Activated CD4-positive, alpha-beta T cell treated with anti-CD3 and anti-CD28 coated beads, Interleukin-2, amount 10 ng/mL, durations not matched to agents 7 days and 5 days (primary cell): ENCODE data around the gene NBL1. TPM values are rescaled to one million over a fixed set of nuclear protein-coding genes. Genes with fewer than 3 reads are reported as not detected.
A peak's percentile ranks its signal among the peaks of the same experiment; 100 is the strongest.

Source experiments
- CTCF ChIA-PET: fragments of 350-600 bp; sonication (Branson Sonifier 250); formaldehyde crosslinking; loops from one replicate; lab custom pipeline; 2021; ENCODE audit warnings: antibody characterized with exemption; lab: Charles Lee
- POLR2A ChIA-PET: fragments of 350-600 bp; sonication (Branson Sonifier 250); formaldehyde crosslinking; loops from one replicate; lab custom pipeline; 2021; ENCODE audit warnings: antibody characterized with exemption; lab: Charles Lee
- DNase-seq: peaks from one replicate; pipeline ENCODE4 v3.0.0-alpha.2; 2020
- H3K27ac Mint-ChIP-seq: one replicate; pipeline ENCODE4 v1.8.0; 2021; ENCODE audit warnings: mild to moderate bottlenecking, moderate library complexity, mixed read lengths
- H3K27me3 Mint-ChIP-seq: one replicate; pipeline ENCODE4 v1.8.0; 2021; ENCODE audit warnings: mixed read lengths
- H3K36me3 Mint-ChIP-seq: one replicate; pipeline ENCODE4 v1.8.0; 2021; ENCODE audit warnings: low read depth, mixed read lengths
- H3K4me1 Mint-ChIP-seq: one replicate; pipeline ENCODE4 v1.8.0; 2021; ENCODE audit warnings: mixed read lengths
- H3K4me3 Mint-ChIP-seq: one replicate; pipeline ENCODE4 v1.8.0; 2021; ENCODE audit warnings: mild to moderate bottlenecking, moderate library complexity, mixed read lengths
- H3K9me3 Mint-ChIP-seq: one replicate; pipeline ENCODE4 v1.8.0; 2021; ENCODE audit warnings: mixed read lengths
- total RNA-seq, 2 experiments: library from RNA; stranded (reverse); gene quantifications; one replicate each; pipeline ENCODE4 v1.2.3, GENCODE V29; 2021

Gene NBL1, protein sequence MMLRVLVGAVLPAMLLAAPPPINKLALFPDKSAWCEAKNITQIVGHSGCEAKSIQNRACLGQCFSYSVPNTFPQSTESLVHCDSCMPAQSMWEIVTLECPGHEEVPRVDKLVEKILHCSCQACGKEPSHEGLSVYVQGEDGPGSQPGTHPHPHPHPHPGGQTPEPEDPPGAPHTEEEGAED
- total RNA-seq = 10 to 100 TPM; 17.5 to 22.0 TPM

DNA sequence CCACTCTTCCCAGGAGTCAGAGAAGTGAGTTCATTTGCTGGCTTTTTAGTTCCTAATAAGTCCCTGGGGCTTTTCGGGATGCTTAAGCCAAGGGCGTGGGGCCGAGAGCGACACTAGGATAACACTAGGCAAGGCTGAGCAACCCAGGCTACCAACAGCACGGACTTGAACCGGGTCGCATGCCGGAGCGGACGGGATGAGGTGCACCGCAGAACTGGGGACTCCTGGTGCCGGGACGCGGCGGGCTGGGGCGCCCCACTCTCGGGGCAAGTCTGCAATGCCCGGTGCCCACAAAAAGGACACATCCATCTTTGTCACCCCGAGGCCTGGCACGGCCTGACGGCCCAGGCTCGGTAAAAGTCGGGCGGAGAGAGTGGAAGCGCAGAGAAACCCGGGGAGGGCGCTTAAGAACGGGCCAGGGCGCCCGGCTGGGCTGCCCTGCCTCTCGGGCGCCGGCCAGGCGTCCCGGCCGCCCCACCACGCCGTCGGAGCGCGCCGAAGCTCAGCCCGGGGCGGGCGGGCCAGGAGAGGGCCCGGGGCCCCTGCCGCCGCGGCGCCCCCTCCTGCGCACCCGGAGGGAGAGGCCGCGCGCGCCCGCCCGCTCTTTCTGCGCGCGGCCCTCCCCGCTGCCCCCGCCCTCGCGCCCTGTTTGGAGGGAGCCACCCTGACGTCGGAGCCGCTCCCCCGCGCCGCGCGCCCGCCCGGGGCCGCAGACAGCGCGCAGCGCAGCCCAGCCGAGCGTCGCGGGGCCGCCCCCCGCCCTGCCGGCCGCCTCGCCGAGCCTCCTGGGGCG, at the start of gene NBL1:
Gene NBL1, plus strand, starts transcription at position 710 of the 793 bp plus-strand sequence. CDS start 10,720 bp downstream, outside the sequence.
- H3K4me3 Mint-ChIP-seq = peak within 1 kb of the TSS; percentile 88
- H3K27me3 Mint-ChIP-seq = peaks cover 26% of the 10 kb centered on the region
- ChIA-PET CTCF (interaction anchor here (0.9 to 2.3 kb wide), 4 partner anchors 16 to 299 kb away, joined by 3 to 6 read pairs (median 3); no protein-coding TSS in a partner anchor), POLR2A (no interaction called here)
- peaks cover 34% of the 10 kb centered on the region for H3K4me1 Mint-ChIP-seq
- peaks cover 2% of the 10 kb centered on the region for H3K36me3 Mint-ChIP-seq
- H3K27ac Mint-ChIP-seq = peak within 1 kb of the TSS; percentile 89
- H3K9me3 Mint-ChIP-seq = no peaks in the 10 kb centered on the region
- DNase-seq = peak; percentile 76

GRCh38 chr1:19596065-19596713, 47.9 kb upstream of the NBL1 start:
- peak overlapping the region; percentile 95 for H3K4me3 Mint-ChIP-seq
- POLR2A ChIA-PET = no interaction called here
- H3K36me3 Mint-ChIP-seq = peaks cover 20% of the 10 kb centered on the region
- H3K9me3 Mint-ChIP-seq = no peaks in the 10 kb centered on the region
- CTCF ChIA-PET = interaction anchor here (0.8 to 2.3 kb wide), 3 partner anchors 8 to 55 kb away, joined by 3 to 8 read pairs (median 6); no protein-coding TSS in a partner anchor
- no peak for DNase-seq
- peaks cover 3% of the 10 kb centered on the region for H3K27me3 Mint-ChIP-seq
- peaks cover 43% of the 10 kb centered on the region for H3K4me1 Mint-ChIP-seq
- H3K27ac Mint-ChIP-seq = peak overlapping the region; percentile 99

GRCh38 chr1:19596714-19597495, 47.2 kb upstream of the NBL1 start:
- Mint-ChIP-seq H3K9me3 (no peaks in the 10 kb centered on the region), H3K27ac (peak overlapping the region; percentile 99), H3K27me3 (peaks cover 3% of the 10 kb centered on the region), H3K4me3 (peak overlapping the region; percentile 95), H3K36me3 (peaks cover 24% of the 10 kb centered on the region), H3K4me1 (peaks cover 48% of the 10 kb centered on the region)
- ChIA-PET CTCF (interaction anchor here (0.6 to 2.3 kb wide), 5 partner anchors 9 to 690 kb away, joined by 3 to 8 read pairs (median 3); no protein-coding TSS in a partner anchor), POLR2A (interaction anchor here (0.5 to 0.6 kb wide), 3 partner anchors 51 to 280 kb away, joined by 3 read pairs; no protein-coding TSS in a partner anchor)
- peak; percentile 98 for DNase-seq

DNA sequence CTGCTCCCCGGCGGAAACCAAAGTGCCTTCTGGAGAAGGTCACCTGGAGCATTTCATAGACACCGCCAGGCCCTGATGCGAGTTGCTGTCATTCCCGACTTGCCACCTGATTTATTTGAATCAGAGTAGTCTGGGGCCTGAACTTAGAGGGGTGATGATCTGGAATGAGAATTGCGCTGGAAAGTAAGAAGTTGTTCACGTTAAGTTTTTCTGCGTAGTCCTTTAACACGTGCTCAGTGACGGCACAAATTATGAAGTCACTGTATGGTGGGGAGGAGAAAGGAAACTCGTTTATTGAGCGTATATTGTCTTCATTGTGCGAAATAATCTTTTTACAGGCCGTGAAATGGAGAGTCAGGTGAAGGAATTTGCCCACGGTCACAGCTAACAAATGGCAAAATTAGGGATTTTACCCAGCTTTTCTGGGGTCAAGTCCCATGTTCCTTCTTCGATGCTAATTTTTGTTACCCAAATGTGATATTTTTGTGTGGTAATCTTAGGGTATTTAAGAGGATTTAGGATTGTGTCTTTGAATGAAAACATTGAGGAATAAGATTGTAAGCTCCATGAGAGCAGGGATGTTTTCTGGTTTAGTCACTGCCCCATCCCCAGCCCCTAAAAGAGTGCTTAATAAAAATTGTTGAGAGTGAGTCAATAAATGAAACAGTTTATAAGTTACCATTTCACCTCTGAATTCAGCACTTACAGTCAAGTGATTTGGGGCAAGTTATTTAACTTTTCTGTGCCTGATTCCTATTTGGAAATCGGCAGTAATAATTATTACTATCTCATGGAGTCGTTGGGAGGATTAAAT, 46.4 kb upstream of the NBL1 start:
- H3K4me1 Mint-ChIP-seq = peaks cover 55% of the 10 kb centered on the region
- H3K4me3 Mint-ChIP-seq = peak overlapping the region; percentile 95
- H3K36me3 Mint-ChIP-seq = peaks cover 31% of the 10 kb centered on the region
- H3K27ac Mint-ChIP-seq = peak overlapping the region; percentile 99
- DNase-seq = peak; percentile 66
- H3K9me3 Mint-ChIP-seq = no peaks in the 10 kb centered on the region
- POLR2A ChIA-PET = interaction anchor here (0.5 to 0.6 kb wide), 2 partner anchors 128 to 281 kb away, joined by 3 read pairs; no protein-coding TSS in a partner anchor
- H3K27me3 Mint-ChIP-seq = peaks cover 3% of the 10 kb centered on the region
- CTCF ChIA-PET = interaction anchor here (0.8 to 1.8 kb wide), 6 partner anchors 13 to 207 kb away, joined by 3 to 8 read pairs (median 3); no protein-coding TSS in a partner anchor

- Mint-ChIP-seq H3K4me3 (peak overlapping the region; percentile 53), H3K36me3 (peaks cover 42% of the 10 kb centered on the region), H3K9me3 (no peaks in the 10 kb centered on the region), H3K4me1 (peaks cover 66% of the 10 kb centered on the region), H3K27me3 (no peaks in the 10 kb centered on the region), H3K27ac (peak overlapping the region; percentile 93)
- ChIA-PET CTCF (interaction anchor here (1.3 kb wide), 2 partner anchors 18 to 246 kb away, joined by 3 to 5 read pairs; no protein-coding TSS in a partner anchor), POLR2A (no interaction called here)
- DNase-seq = no peak
Observed at GRCh38 chr1:19599810-19600209, 44.3 kb upstream of the NBL1 start.

DNA sequence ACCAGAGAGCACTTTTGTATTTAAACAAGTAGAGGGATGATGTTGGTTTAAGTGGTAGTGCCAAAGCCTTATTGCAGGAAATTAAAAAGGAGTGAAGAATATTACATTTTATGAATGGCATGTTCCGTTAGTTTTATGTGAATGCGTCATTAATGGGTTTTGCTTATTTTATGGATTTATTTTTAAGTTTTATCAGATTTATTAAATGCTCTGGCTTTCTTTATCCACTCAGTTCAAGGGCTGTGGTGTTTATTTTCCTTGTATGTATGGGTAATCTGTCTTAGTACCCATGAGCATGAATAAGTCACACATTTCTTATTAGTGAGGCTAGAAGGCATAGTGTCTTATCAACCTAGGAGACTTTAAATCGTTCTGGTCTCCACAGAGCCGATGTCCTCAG, 41.6 kb upstream of the NBL1 start:
- POLR2A ChIA-PET = no interaction called here
- no peak for DNase-seq
- Mint-ChIP-seq H3K27ac (no peak overlapping the region), H3K4me3 (no peak overlapping the region), H3K36me3 (peaks cover 51% of the 10 kb centered on the region), H3K9me3 (no peaks in the 10 kb centered on the region), H3K27me3 (no peaks in the 10 kb centered on the region), H3K4me1 (peaks cover 81% of the 10 kb centered on the region)
- CTCF ChIA-PET = no interaction called here

- H3K27me3 Mint-ChIP-seq = no peaks in the 10 kb centered on the region
- POLR2A ChIA-PET = no interaction called here
- DNase-seq = no peak
- H3K36me3 Mint-ChIP-seq = peaks cover 46% of the 10 kb centered on the region
- peak overlapping the region; percentile 50 for H3K4me3 Mint-ChIP-seq
- peaks cover 63% of the 10 kb centered on the region for H3K4me1 Mint-ChIP-seq
- peak overlapping the region; percentile 92 for H3K27ac Mint-ChIP-seq
- H3K9me3 Mint-ChIP-seq = no peaks in the 10 kb centered on the region
- CTCF ChIA-PET = interaction anchor here (1.3 to 2.0 kb wide), 3 partner anchors 14 to 123 kb away, joined by 3 to 4 read pairs (median 3); no protein-coding TSS in a partner anchor
Observed at GRCh38 chr1:19605967-19606366, 38.1 kb upstream of the NBL1 start.

- H3K27me3 Mint-ChIP-seq = no peaks in the 10 kb centered on the region
- no peaks in the 10 kb centered on the region for H3K9me3 Mint-ChIP-seq
- H3K4me3 Mint-ChIP-seq = peak overlapping the region; percentile 50
- H3K36me3 Mint-ChIP-seq = peaks cover 41% of the 10 kb centered on the region
- POLR2A ChIA-PET = no interaction called here
- DNase-seq = peak; percentile 84
- H3K27ac Mint-ChIP-seq = peak overlapping the region; percentile 92
- CTCF ChIA-PET = interaction anchor here (1.2 to 2.1 kb wide), 3 partner anchors 11 to 13 kb away, joined by 3 to 6 read pairs (median 5); a partner anchor contains a TSS
- peaks cover 58% of the 10 kb centered on the region for H3K4me1 Mint-ChIP-seq
Observed at GRCh38 chr1:19606817-19607642, 37.1 kb upstream of the NBL1 start.

GRCh38 chr1:19608232-19608631, 35.9 kb upstream of the NBL1 start:
- no peak for DNase-seq
- POLR2A ChIA-PET = interaction anchor here (0.6 kb wide), 1 partner anchor 69 kb away, joined by 3 read pairs; no protein-coding TSS in a partner anchor
- no peak overlapping the region for H3K4me3 Mint-ChIP-seq
- CTCF ChIA-PET = interaction anchor here (1.2 to 2.1 kb wide), 3 partner anchors 10 to 218 kb away, joined by 4 to 6 read pairs (median 5); a partner anchor contains a TSS
- H3K36me3 Mint-ChIP-seq = peaks cover 35% of the 10 kb centered on the region
- H3K4me1 Mint-ChIP-seq = peaks cover 57% of the 10 kb centered on the region
- H3K9me3 Mint-ChIP-seq = no peaks in the 10 kb centered on the region
- H3K27ac Mint-ChIP-seq = peak overlapping the region; percentile 25
- no peaks in the 10 kb centered on the region for H3K27me3 Mint-ChIP-seq

- Mint-ChIP-seq H3K36me3 (peaks cover 20% of the 10 kb centered on the region), H3K4me1 (peaks cover 44% of the 10 kb centered on the region), H3K4me3 (no peak overlapping the region), H3K9me3 (no peaks in the 10 kb centered on the region), H3K27me3 (no peaks in the 10 kb centered on the region), H3K27ac (no peak overlapping the region)
- no peak for DNase-seq
- ChIA-PET POLR2A (no interaction called here), CTCF (interaction anchor here (0.5 to 2.0 kb wide), 7 partner anchors 12 to 1303 kb away, joined by 3 to 4 read pairs (median 3); no protein-coding TSS in a partner anchor)
Observed at GRCh38 chr1:19610282-19610981, 33.7 kb upstream of the NBL1 start.
